ENCODE data around the gene MSI2. TPM values are rescaled to one million over a fixed set of nuclear protein-coding genes. Genes with fewer than 3 reads are reported as not detected.

MSI2 gene
- total and polyA plus RNA-seq, 9 of the 15 experiments (the other 6 are each of a cell fraction or from before 2014, with no cell fraction given), result 4.6 to 61.8 (median 42.4) TPM

DNA sequence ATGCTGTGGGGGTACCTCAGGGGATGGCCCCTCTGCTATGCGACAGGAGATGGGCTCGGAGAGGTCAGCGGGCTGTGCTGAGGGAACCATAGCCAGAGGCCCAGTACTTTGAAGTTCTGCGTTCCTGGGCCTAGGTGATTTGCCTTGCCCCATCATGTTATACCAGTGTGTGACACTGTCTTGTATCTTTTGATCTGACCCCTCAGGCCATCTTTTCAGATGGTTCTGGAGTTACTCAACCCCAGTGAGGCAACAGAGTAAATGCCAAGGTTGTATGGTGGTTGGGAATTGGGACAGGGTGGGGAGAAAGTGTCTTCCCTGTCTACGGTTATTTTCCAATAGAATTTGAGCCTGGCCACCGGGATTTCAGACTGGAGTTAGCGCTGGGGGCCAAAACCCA is 8.5 kb downstream of the MSI2 start (continued):
- TF ChIP-seq E4F1 (CRISPR knock-in tag; IDR thresholded peaks at IDR 0.05; ENCODE audit: borderline replicate concordance), result no peak
- TF ChIP-seq, protein P1, sequence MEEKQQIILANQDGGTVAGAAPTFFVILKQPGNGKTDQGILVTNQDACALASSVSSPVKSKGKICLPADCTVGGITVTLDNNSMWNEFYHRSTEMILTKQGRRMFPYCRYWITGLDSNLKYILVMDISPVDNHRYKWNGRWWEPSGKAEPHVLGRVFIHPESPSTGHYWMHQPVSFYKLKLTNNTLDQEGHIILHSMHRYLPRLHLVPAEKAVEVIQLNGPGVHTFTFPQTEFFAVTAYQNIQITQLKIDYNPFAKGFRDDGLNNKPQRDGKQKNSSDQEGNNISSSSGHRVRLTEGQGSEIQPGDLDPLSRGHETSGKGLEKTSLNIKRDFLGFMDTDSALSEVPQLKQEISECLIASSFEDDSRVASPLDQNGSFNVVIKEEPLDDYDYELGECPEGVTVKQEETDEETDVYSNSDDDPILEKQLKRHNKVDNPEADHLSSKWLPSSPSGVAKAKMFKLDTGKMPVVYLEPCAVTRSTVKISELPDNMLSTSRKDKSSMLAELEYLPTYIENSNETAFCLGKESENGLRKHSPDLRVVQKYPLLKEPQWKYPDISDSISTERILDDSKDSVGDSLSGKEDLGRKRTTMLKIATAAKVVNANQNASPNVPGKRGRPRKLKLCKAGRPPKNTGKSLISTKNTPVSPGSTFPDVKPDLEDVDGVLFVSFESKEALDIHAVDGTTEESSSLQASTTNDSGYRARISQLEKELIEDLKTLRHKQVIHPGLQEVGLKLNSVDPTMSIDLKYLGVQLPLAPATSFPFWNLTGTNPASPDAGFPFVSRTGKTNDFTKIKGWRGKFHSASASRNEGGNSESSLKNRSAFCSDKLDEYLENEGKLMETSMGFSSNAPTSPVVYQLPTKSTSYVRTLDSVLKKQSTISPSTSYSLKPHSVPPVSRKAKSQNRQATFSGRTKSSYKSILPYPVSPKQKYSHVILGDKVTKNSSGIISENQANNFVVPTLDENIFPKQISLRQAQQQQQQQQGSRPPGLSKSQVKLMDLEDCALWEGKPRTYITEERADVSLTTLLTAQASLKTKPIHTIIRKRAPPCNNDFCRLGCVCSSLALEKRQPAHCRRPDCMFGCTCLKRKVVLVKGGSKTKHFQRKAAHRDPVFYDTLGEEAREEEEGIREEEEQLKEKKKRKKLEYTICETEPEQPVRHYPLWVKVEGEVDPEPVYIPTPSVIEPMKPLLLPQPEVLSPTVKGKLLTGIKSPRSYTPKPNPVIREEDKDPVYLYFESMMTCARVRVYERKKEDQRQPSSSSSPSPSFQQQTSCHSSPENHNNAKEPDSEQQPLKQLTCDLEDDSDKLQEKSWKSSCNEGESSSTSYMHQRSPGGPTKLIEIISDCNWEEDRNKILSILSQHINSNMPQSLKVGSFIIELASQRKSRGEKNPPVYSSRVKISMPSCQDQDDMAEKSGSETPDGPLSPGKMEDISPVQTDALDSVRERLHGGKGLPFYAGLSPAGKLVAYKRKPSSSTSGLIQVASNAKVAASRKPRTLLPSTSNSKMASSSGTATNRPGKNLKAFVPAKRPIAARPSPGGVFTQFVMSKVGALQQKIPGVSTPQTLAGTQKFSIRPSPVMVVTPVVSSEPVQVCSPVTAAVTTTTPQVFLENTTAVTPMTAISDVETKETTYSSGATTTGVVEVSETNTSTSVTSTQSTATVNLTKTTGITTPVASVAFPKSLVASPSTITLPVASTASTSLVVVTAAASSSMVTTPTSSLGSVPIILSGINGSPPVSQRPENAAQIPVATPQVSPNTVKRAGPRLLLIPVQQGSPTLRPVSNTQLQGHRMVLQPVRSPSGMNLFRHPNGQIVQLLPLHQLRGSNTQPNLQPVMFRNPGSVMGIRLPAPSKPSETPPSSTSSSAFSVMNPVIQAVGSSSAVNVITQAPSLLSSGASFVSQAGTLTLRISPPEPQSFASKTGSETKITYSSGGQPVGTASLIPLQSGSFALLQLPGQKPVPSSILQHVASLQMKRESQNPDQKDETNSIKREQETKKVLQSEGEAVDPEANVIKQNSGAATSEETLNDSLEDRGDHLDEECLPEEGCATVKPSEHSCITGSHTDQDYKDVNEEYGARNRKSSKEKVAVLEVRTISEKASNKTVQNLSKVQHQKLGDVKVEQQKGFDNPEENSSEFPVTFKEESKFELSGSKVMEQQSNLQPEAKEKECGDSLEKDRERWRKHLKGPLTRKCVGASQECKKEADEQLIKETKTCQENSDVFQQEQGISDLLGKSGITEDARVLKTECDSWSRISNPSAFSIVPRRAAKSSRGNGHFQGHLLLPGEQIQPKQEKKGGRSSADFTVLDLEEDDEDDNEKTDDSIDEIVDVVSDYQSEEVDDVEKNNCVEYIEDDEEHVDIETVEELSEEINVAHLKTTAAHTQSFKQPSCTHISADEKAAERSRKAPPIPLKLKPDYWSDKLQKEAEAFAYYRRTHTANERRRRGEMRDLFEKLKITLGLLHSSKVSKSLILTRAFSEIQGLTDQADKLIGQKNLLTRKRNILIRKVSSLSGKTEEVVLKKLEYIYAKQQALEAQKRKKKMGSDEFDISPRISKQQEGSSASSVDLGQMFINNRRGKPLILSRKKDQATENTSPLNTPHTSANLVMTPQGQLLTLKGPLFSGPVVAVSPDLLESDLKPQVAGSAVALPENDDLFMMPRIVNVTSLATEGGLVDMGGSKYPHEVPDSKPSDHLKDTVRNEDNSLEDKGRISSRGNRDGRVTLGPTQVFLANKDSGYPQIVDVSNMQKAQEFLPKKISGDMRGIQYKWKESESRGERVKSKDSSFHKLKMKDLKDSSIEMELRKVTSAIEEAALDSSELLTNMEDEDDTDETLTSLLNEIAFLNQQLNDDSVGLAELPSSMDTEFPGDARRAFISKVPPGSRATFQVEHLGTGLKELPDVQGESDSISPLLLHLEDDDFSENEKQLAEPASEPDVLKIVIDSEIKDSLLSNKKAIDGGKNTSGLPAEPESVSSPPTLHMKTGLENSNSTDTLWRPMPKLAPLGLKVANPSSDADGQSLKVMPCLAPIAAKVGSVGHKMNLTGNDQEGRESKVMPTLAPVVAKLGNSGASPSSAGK (IDR thresholded peaks at IDR 0.05), result no peak
- TF ChIP-seq GABPB1 (CRISPR knock-in tag; IDR thresholded peaks at IDR 0.05), result no peak
- TF ChIP-seq TCF15 (CRISPR knock-in tag; IDR thresholded peaks at IDR 0.05), result no peak
- TF ChIP-seq CTBP1 (IDR thresholded peaks at IDR 0.05; ENCODE audit: borderline replicate concordance), result no peak
- no peak for TF ChIP-seq MBD2 (IDR thresholded peaks at IDR 0.05; ENCODE audit: borderline replicate concordance, low read depth)
- TF ChIP-seq PTTG1 (tag; IDR thresholded peaks at IDR 0.05; ENCODE audit: low read depth), result no peak

Data from K562 (cell line).